WI38 (cell line): ENCODE data around the gene SMTNL2.
"Not testable (repeated sequence)": the region's sequence is repeated elsewhere in the genome, so short reads cannot be mapped to it uniquely, and the experiment has no call there.

Source experiments
- H3K4me3 ChIP-seq: 2 replicates; pipeline ENCODE4 v1.5.1; 2011; ENCODE audit warnings: low read depth, mild to moderate bottlenecking, control low read depth, low read length
- TF ChIP-seq, protein P1 (sequence below): IDR thresholded peaks from 2 replicates; pipeline ENCODE4 v1.5.1; 2012; ENCODE audit warnings: low read depth, mild to moderate bottlenecking, control low read depth, low read length

SMTNL2 gene

DNA sequence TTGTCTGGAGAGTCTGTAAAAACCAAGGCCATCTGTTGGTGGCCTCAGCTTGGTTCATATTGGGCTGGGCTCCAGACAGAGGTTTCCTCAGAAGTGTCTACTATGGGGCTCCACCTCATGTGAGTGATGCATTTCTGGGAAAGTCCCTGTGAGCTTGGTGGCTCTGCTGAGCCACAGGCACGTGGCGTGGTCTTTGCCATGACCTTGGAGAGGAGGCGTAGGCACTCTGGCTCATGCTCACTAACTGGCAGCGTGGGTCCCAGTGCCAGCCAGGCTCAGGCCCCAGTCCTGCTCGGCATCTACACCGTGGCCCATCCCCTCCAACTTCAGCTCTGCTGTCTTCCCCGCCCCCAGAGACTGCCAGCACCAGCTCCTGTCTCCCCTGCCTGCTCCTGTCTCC lies 10.7 kb upstream of the SMTNL2 start:
- TF ChIP-seq, protein P1, sequence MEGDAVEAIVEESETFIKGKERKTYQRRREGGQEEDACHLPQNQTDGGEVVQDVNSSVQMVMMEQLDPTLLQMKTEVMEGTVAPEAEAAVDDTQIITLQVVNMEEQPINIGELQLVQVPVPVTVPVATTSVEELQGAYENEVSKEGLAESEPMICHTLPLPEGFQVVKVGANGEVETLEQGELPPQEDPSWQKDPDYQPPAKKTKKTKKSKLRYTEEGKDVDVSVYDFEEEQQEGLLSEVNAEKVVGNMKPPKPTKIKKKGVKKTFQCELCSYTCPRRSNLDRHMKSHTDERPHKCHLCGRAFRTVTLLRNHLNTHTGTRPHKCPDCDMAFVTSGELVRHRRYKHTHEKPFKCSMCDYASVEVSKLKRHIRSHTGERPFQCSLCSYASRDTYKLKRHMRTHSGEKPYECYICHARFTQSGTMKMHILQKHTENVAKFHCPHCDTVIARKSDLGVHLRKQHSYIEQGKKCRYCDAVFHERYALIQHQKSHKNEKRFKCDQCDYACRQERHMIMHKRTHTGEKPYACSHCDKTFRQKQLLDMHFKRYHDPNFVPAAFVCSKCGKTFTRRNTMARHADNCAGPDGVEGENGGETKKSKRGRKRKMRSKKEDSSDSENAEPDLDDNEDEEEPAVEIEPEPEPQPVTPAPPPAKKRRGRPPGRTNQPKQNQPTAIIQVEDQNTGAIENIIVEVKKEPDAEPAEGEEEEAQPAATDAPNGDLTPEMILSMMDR = no peak
- H3K4me3 ChIP-seq = no peak overlapping the region

DNA sequence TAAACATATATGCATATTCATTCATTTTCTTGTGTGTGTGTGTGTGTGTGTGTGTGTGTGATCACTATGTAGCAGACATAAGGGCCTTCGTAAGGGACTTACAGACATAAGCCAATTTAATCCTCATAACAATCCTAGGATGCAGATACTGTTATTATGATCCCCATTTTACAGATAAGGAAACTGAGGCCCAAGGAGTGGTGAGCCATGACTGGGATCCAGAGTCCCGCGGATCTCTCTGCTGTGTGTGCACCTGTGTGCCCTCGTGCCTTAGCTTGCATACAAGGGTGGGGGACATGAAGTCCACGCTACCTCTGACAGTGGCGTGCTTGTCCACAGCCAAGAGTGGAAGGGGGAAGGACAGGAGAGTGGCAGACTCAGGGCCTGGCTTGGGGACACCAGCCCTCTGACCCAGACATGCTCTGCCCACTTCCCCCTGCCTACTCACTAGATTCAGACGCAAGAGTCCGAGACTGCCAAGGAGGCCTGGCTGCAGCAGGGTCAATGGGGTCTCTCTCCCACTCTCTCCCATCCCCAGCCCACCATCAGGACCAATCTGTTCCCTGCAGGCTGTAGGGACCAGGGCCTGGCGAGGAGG lies 9.8 kb upstream of the SMTNL2 start:
- no peak overlapping the region for H3K4me3 ChIP-seq
- TF ChIP-seq, protein P1 = no peak

DNA sequence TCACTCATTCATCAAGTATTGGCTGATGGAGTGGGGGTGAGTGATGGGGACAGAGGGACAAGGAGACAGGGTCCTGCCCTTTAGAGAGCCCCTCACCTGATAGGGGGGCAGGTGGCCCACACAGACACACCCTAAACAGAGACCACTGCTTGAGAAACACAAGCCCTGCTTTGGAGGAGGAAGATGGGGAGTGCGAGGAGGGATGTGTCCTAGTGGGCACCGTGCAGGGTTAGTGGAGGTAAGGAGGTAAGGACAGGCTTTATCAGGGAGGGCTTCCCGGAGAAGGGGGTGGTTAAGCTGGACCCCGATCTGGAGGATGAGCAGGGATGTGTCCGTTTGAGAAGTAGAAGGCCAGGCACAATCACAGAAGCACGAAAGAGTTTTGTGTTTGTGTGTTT lies 8.2 kb upstream of the SMTNL2 start:
- H3K4me3 ChIP-seq = no peak overlapping the region
- TF ChIP-seq, protein P1 = no peak

DNA sequence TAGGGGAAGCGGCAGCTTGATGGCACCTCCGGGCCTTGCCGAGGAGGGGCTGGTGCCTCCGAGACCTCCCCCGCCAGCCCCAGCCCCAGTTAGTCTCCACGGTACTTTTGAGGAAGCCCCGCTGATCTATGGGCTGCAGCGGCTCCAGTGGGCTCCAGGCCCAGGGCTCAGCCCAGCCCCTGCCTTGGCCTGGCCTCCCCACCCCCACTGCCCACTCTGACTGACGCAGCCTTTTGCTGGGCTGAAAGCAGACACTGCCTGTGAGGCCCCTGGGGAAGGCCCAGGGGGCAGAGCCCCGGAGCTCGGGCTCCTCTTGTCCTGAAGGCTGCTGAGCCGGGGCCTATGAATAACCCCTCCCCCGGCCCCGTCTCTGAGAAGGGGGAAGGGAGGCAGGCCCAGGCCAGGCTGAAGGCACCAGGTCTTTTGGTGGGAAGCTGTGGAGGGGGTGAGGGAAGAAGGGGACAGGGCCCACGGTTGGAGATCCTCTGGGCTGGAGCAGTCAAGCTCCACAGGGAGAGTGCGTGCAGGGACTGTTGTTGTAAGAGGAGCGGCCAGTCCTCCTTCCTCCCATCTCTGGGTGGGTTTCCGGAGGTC lies 7.5 kb upstream of the SMTNL2 start:
- H3K4me3 ChIP-seq = no peak overlapping the region
- TF ChIP-seq, protein P1 = no peak

DNA sequence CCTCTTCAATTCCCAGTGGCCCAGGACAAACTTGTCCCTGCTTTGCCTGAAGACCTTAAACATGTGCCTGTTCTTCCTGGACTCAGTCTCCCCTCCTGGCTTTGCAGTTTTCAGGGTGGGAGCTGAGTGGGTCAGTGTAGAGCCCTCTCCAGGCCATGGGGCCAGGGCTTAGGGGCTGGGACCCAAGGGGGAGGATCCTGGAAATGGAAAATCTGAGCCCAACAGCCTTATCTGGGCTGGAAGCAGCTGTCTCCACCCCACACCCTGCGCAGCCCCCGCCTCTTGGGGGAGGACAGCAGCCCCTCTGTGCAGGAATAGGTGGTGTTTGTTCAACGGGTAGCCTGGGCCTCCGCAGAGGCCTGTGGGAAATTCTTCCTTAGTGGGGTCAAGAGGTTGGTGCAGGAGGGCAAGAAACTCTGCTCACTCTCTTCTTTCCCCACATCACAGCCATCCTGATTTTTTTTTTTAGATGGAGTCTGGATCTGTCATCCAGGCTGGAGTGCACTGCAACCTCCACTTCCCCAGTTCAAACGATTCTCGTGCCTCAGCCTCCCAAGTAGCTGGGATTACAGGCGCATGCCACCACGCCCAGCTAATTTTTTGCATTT lies 6.8 kb upstream of the SMTNL2 start:
- TF ChIP-seq, protein P1 = no peak

DNA sequence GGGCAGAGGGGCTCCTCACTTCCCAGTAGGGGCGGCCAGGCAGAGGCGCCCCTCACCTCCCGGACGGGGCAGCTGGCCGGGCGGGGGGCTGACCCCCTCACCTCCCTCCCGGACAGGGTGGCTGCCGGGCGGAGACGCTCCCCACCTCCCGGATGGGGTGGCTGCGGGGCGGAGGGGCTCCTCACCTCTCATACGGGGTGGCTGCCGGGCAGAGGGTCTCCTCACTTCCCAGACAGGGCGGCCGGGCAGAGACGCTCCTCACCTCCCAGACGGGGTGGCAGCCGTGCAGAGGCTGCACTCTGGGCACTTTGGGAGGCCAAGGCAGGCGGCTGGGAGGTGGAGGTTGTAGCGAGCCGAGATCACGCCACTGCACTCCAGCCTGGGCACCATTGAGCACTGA lies 6.0 kb upstream of the SMTNL2 start:
- H3K4me3 ChIP-seq = not testable (repeated sequence)

More for the DNA sequence above, 6.8 kb upstream of the SMTNL2 start:
- no peak overlapping the region for H3K4me3 ChIP-seq

DNA sequence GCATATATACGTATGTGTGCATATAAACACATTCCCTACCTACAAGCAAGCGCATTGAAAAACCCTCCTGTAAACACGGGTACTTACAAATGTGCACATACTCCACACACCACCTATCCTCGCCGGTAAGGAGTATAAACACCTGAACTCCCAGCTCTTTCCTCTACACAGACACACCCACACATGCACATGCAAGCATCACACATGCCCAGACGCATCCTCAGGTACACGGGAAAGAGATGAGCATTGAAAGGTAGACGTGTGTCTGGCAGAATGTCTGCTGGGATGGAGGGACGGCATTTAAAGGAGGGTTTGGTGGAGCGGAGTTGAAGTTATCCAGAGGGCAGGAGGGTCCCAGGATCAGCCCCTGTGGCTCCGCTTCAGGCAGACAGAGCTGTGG lies 4.7 kb upstream of the SMTNL2 start:
- TF ChIP-seq, protein P1 = no peak
- H3K4me3 ChIP-seq = no peak overlapping the region
